HL-60 (cell line): ENCODE results near the gene ASIC5.

Experiments used
- DNase-seq, 2 experiments: peaks; one replicate each; pipeline ENCODE4 v3.0.0-alpha.2; 2010 to 2020; ENCODE audit warnings: low read depth in 1 of 2, low spot score in 1 of 2
- H3K27ac ChIP-seq: fragments of 250-450 bp; sonication (Bioruptor Pico); replicated peaks from 2 replicates; pipeline ENCODE4 v1.5.1; 2020; ENCODE audit warnings: mild to moderate bottlenecking, moderate library complexity
- H3K27me3 ChIP-seq: fragments of 250-450 bp; sonication (Bioruptor Pico); 2 replicates; pipeline ENCODE4 v1.5.1; 2021; ENCODE audit warnings: mild to moderate bottlenecking, moderate library complexity; ENCODE audit not compliant: insufficient read depth, poor library complexity, severe bottlenecking
- H3K4me3 ChIP-seq: replicated peaks from 2 replicates; pipeline ENCODE4 v1.5.1; 2011; ENCODE audit warnings: mild to moderate bottlenecking, control low read depth, low read length; ENCODE audit not compliant: insufficient read depth
- CTCF ChIP-seq: IDR thresholded peaks from one replicate; pipeline ENCODE4 v1.5.1; 2011; ENCODE audit warnings: low read length, control low read depth, inconsistent platforms; ENCODE audit not compliant: insufficient read depth
- GABPA ChIP-seq: IDR thresholded peaks from 2 replicates; pipeline ENCODE4 v1.6.1; 2012; ENCODE audit warnings: low read depth
- POLR2AphosphoS5 ChIP-seq: IDR thresholded peaks from 2 replicates; pipeline ENCODE4 v1.6.1; 2012; ENCODE audit warnings: low read depth
- REST ChIP-seq: IDR thresholded peaks from 2 replicates; pipeline ENCODE4 v1.6.1; 2012; ENCODE audit warnings: low read depth; ENCODE audit not compliant: insufficient replicate concordance
- SPI1 ChIP-seq: IDR thresholded peaks from 2 replicates; pipeline ENCODE4 v1.6.1; 2012; ENCODE audit warnings: low read depth, mild to moderate bottlenecking, borderline replicate concordance

Gene ASIC5

GRCh38 chr4:155849042-155849441, 17.0 kb downstream of the ASIC5 start:
- H3K27me3 ChIP-seq, result no peaks in the 10 kb centered on the region
- H3K27ac ChIP-seq, result no peak overlapping the region
- no peak for TF ChIP-seq CTCF
- TF ChIP-seq POLR2AphosphoS5, result no peak
- no peak for TF ChIP-seq GABPA
- no peak for TF ChIP-seq REST
- TF ChIP-seq SPI1, result no peak
- DNase-seq, result no peak
- no peak overlapping the region for H3K4me3 ChIP-seq

GRCh38 chr4:155846929-155847328, 19.1 kb downstream of the ASIC5 start:
- no peak for DNase-seq
- Histone ChIP-seq H3K27me3 (no peaks in the 10 kb centered on the region), H3K27ac (no peak overlapping the region), H3K4me3 (no peak overlapping the region)
- TF ChIP-seq REST, result no peak
- TF ChIP-seq GABPA, result no peak
- no peak for TF ChIP-seq POLR2AphosphoS5
- TF ChIP-seq SPI1, result no peak
- TF ChIP-seq CTCF, result no peak

GRCh38 chr4:155842080-155842479, 24.0 kb downstream of the ASIC5 start:
- Histone ChIP-seq H3K27ac (no peak overlapping the region), H3K27me3 (no peaks in the 10 kb centered on the region), H3K4me3 (no peak overlapping the region)
- TF ChIP-seq GABPA, result no peak
- no peak for TF ChIP-seq CTCF
- TF ChIP-seq REST, result no peak
- no peak for TF ChIP-seq POLR2AphosphoS5
- no peak for TF ChIP-seq SPI1
- DNase-seq, result no peak
